Neuronal stem cell (in vitro differentiated cells): ENCODE data around the gene PRDM11.

Source experiments
- DNase-seq: peaks from one replicate; pipeline ENCODE4 v3.0.0-alpha.2; 2013; ENCODE audit warnings: low spot score
- H2AFZ ChIP-seq: one replicate; pipeline ENCODE4 v1.6.1; 2013; ENCODE audit warnings: mild to moderate bottlenecking, low read length, inconsistent platforms
- H2AK5ac ChIP-seq: 2 replicates; pipeline ENCODE4 v1.6.1; 2013; ENCODE audit warnings: low read depth, mild to moderate bottlenecking, inconsistent platforms, low read length, moderate library complexity, mixed read lengths
- H2BK120ac ChIP-seq: 2 replicates; pipeline ENCODE4 v1.6.1; 2013; ENCODE audit warnings: low read depth, mild to moderate bottlenecking, inconsistent platforms, low read length, moderate library complexity, mixed read lengths
- H2BK12ac ChIP-seq: one replicate; pipeline ENCODE4 v1.6.1; 2013; ENCODE audit warnings: low read length, inconsistent platforms
- H2BK15ac ChIP-seq: 2 replicates; pipeline ENCODE4 v1.6.1; 2013; ENCODE audit warnings: mild to moderate bottlenecking, low read length, inconsistent platforms, mixed read lengths
- H2BK5ac ChIP-seq: one replicate; pipeline ENCODE4 v1.6.1; 2013; ENCODE audit warnings: inconsistent platforms, mild to moderate bottlenecking, low read length, moderate library complexity
- H3K14ac ChIP-seq: one replicate; pipeline ENCODE4 v1.6.1; 2013; ENCODE audit warnings: low read length, inconsistent platforms
- H3K18ac ChIP-seq: 2 replicates; pipeline ENCODE4 v1.6.1; 2013; ENCODE audit warnings: low read length, inconsistent platforms
- H3K23ac ChIP-seq: 2 replicates; pipeline ENCODE4 v1.6.1; 2013; ENCODE audit warnings: low read depth, mild to moderate bottlenecking, mixed read lengths, low read length, inconsistent platforms; ENCODE audit not compliant: poor library complexity
- H3K27ac ChIP-seq: replicated peaks from 3 replicates; pipeline ENCODE4 v1.5.1; 2013; ENCODE audit warnings: low read length, inconsistent platforms
- H3K27me3 ChIP-seq, 3 experiments: 2 replicates each; pipeline ENCODE4 v1.6.1; 2013; ENCODE audit warnings: low read length in 3 of 3, mild to moderate bottlenecking in 2 of 3, inconsistent platforms in 1 of 3, low read depth in 1 of 3, mixed read lengths in 1 of 3, moderate library complexity in 1 of 3; ENCODE audit not compliant: control insufficient read depth in 3 of 3, insufficient read depth in 3 of 3
- H3K36me3 ChIP-seq, 2 donors: replicated peaks in 1 of 2; 2 replicates each; pipeline ENCODE4 v1.6.1; 2013; ENCODE audit warnings: low read length in 2 of 2; ENCODE audit not compliant: control insufficient read depth in 2 of 2, insufficient read depth in 2 of 2
- H3K4ac ChIP-seq: 2 replicates; pipeline ENCODE4 v1.6.1; 2013; ENCODE audit warnings: inconsistent platforms, mild to moderate bottlenecking, low read length, moderate library complexity
- H3K4me1 ChIP-seq, 2 donors: 1 replicate in 1 of 2; 2 replicates in 1 of 2; pipeline ENCODE4 v1.6.1; 2013; ENCODE audit warnings: low read length in 2 of 2, low read depth in 1 of 2; ENCODE audit not compliant: control insufficient read depth in 2 of 2, insufficient read depth in 1 of 2
- H3K4me2 ChIP-seq: one replicate; pipeline ENCODE4 v1.6.1; 2013; ENCODE audit warnings: mild to moderate bottlenecking, low read length, inconsistent platforms; ENCODE audit not compliant: insufficient read depth, poor library complexity, severe bottlenecking
- H3K4me3 ChIP-seq, 2 donors: 2 replicates each; pipeline ENCODE4 v1.5.1; 2013; ENCODE audit warnings: low read length in 2 of 2, mild to moderate bottlenecking in 2 of 2, inconsistent platforms in 1 of 2, moderate library complexity in 1 of 2
- H3K79me1 ChIP-seq: one replicate; pipeline ENCODE4 v1.6.1; 2013; ENCODE audit warnings: low read depth, mild to moderate bottlenecking, inconsistent platforms, low read length, moderate library complexity
- H3K9ac ChIP-seq: one replicate; pipeline ENCODE4 v1.6.1; 2013; ENCODE audit warnings: mild to moderate bottlenecking, low read depth, low read length, inconsistent platforms; ENCODE audit not compliant: poor library complexity
- H3K9me3 ChIP-seq, 2 donors: replicated peaks in 1 of 2; 2 replicates each; pipeline versions ENCODE3 to v1.6.1; 2013; ENCODE audit warnings: low read length in 2 of 2, mild to moderate bottlenecking in 2 of 2, inconsistent platforms in 1 of 2, low read depth in 1 of 2, mixed read lengths in 1 of 2, moderate library complexity in 1 of 2; ENCODE audit not compliant: control insufficient read depth in 2 of 2, insufficient read depth in 1 of 2
- H4K8ac ChIP-seq: one replicate; pipeline ENCODE4 v1.6.1; 2013; ENCODE audit warnings: low read depth, mild to moderate bottlenecking, inconsistent platforms, low read length, moderate library complexity
- H4K91ac ChIP-seq: one replicate; pipeline ENCODE4 v1.6.1; 2013; ENCODE audit warnings: low read length, low read depth, mild to moderate bottlenecking, inconsistent platforms; ENCODE audit not compliant: poor library complexity
- WGBS, 2 donors: extraction: QIAGEN DNeasy Blood & Tissue Kit; methylation state at CpG; one replicate each; pipeline ENCODE4 v1.1.7; 2013; ENCODE audit warnings: missing lambda C conversion rate in 2 of 2, mixed read lengths in 1 of 2; ENCODE audit not compliant: insufficient read length in 2 of 2, insufficient replicate concordance in 1 of 2; ENCODE audit errors: extremely low coverage in 2 of 2; 5-methylcytosine and 5-hydroxymethylcytosine counted together

Gene PRDM11

GRCh38 chr11:45227836-45228235 lies 81.4 kb downstream of the PRDM11 start:
- Histone ChIP-seq H4K8ac (no peak overlapping the region), H2BK5ac (no peak overlapping the region), H3K14ac (no peak overlapping the region), H3K36me3 (peaks cover 11 to 30% of the 10 kb centered on the region in 2 donors), H3K27ac (no peak overlapping the region), H3K23ac (no peak overlapping the region), H2AFZ (no peak overlapping the region), H4K91ac (no peak overlapping the region), H2BK15ac (no peak overlapping the region), H3K9me3 (peaks cover 0 to 1% of the 10 kb centered on the region in 2 donors), H3K79me1 (no peaks in the 10 kb centered on the region), H3K27me3 (no peaks in the 10 kb centered on the region), H2BK120ac (no peak overlapping the region), H3K4me3 (no peak overlapping the region), H3K4ac (no peak overlapping the region), H2BK12ac (no peak overlapping the region), H3K4me2 (no peak overlapping the region), H3K9ac (no peak overlapping the region), H3K18ac (no peak overlapping the region), H2AK5ac (no peak overlapping the region), H3K4me1 (no peaks in the 10 kb centered on the region)
- DNase-seq, result no peak
- no CpG with 5 or more reads among the region's 19 CpGs for WGBS, 2 donors

GRCh38 chr11:45229401-45230020 lies 83.1 kb downstream of the PRDM11 start:
- Histone ChIP-seq H3K79me1 (no peaks in the 10 kb centered on the region), H4K8ac (no peak overlapping the region), H3K14ac (no peak overlapping the region), H3K9me3 (peaks cover 0 to 1% of the 10 kb centered on the region in 2 donors), H3K9ac (no peak overlapping the region), H3K36me3 (peaks cover 11 to 30% of the 10 kb centered on the region in 2 donors), H3K27ac (no peak overlapping the region), H3K4me3 (no peak overlapping the region), H2BK5ac (no peak overlapping the region), H3K27me3 (no peaks in the 10 kb centered on the region), H2BK15ac (no peak overlapping the region), H2BK120ac (no peak overlapping the region), H3K4me1 (peaks cover 0 to 3% of the 10 kb centered on the region in 2 donors), H2BK12ac (no peak overlapping the region), H3K4me2 (no peak overlapping the region), H2AFZ (no peak overlapping the region), H3K18ac (no peak overlapping the region), H3K4ac (no peak overlapping the region), H4K91ac (no peak overlapping the region), H3K23ac (no peak overlapping the region), H2AK5ac (no peak overlapping the region)
- no CpG with 5 or more reads among the region's 5 CpGs for WGBS, 2 donors
- no peak for DNase-seq

- Histone ChIP-seq H3K4ac (no peak overlapping the region), H3K79me1 (no peaks in the 10 kb centered on the region), H3K36me3 (peaks cover 0 to 7% of the 10 kb centered on the region in 2 donors), H4K91ac (no peak overlapping the region), H2BK120ac (no peak overlapping the region), H2AK5ac (no peak overlapping the region), H3K4me3 (no peak overlapping the region), H2BK15ac (no peak overlapping the region), H3K14ac (no peak overlapping the region), H2BK12ac (no peak overlapping the region), H3K27ac (no peak overlapping the region), H2AFZ (no peak overlapping the region), H3K9ac (no peak overlapping the region), H3K23ac (no peak overlapping the region), H3K18ac (no peak overlapping the region), H3K4me2 (no peak overlapping the region), H3K4me1 (peaks cover 0 to 3% of the 10 kb centered on the region in 2 donors), H3K9me3 (no peaks in the 10 kb centered on the region), H2BK5ac (no peak overlapping the region), H4K8ac (no peak overlapping the region), H3K27me3 (peaks cover 0 to 5% (median 0%) of the 10 kb centered on the region in 3 experiments)
- no CpG with 5 or more reads among the region's 5 CpGs for WGBS, 2 donors
- DNase-seq, result no peak
Observed at GRCh38 chr11:45232341-45233080, 86.1 kb downstream of the PRDM11 start.

- Histone ChIP-seq H3K4me1 (peaks cover 0 to 4% of the 10 kb centered on the region in 2 donors), H3K23ac (no peak overlapping the region), H3K27me3 (peaks cover 0 to 5% (median 0%) of the 10 kb centered on the region in 3 experiments), H3K4ac (no peak overlapping the region), H2BK15ac (no peak overlapping the region), H2AFZ (peak overlapping the region; percentile 64), H3K9me3 (no peaks in the 10 kb centered on the region), H3K4me3 (no peak overlapping the region), H2BK5ac (no peak overlapping the region), H3K36me3 (peaks cover 0 to 1% of the 10 kb centered on the region in 2 donors), H3K9ac (no peak overlapping the region), H2BK120ac (no peak overlapping the region), H3K14ac (peak overlapping the region; percentile 59), H3K18ac (peak overlapping the region; percentile 69), H4K8ac (no peak overlapping the region), H3K79me1 (no peaks in the 10 kb centered on the region), H2BK12ac (no peak overlapping the region), H2AK5ac (no peak overlapping the region), H3K27ac (no peak overlapping the region), H3K4me2 (no peak overlapping the region), H4K91ac (no peak overlapping the region)
- DNase-seq, result peak; percentile 60
- WGBS, 2 donors, result no CpG with 5 or more reads among the region's 17 CpGs
Observed at GRCh38 chr11:45233121-45233803, 86.8 kb downstream of the PRDM11 start.
